DMS53 treated with DMSO at 0.1 percent for 48 hours (cell line): ENCODE results near the gene ABRACL.

Experiments
- DNase-seq: peaks from one replicate; lab custom pipeline; 2025; ENCODE audit not compliant: unreplicated experiment; lab: John Stamatoyannopoulos, UW

Gene ABRACL

DNA sequence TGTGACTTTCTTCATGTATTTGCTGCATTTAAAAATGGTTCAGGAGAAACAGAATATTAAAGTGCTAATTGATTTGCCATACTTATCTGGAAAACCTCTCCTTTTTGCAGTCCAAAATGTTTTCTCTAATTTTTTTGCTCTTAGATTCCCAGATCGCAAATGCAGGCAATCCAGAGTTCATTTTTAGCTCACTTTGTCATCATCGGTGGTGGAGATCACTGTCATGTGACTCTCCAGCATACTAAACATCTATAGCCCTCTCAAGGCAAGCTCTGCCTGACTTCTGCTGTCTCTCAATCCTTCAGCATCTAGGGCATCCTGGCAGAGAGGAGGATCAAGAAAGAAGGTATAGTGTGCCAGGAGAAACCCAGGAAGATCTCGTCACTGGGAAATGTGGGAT is 24.8 kb downstream of the ABRACL start:
- no peak for DNase-seq

GRCh38 chr6:139054001-139054400 is 25.5 kb downstream of the ABRACL start:
- no peak for DNase-seq

- DNase-seq: no peak
Measured at GRCh38 chr6:139055709-139056108, 27.2 kb downstream of the ABRACL start.

- no peak for DNase-seq
Measured at GRCh38 chr6:139058029-139058428, 29.5 kb downstream of the ABRACL start.

GRCh38 chr6:139060332-139060731 is 31.8 kb downstream of the ABRACL start:
- DNase-seq: no peak

DNA sequence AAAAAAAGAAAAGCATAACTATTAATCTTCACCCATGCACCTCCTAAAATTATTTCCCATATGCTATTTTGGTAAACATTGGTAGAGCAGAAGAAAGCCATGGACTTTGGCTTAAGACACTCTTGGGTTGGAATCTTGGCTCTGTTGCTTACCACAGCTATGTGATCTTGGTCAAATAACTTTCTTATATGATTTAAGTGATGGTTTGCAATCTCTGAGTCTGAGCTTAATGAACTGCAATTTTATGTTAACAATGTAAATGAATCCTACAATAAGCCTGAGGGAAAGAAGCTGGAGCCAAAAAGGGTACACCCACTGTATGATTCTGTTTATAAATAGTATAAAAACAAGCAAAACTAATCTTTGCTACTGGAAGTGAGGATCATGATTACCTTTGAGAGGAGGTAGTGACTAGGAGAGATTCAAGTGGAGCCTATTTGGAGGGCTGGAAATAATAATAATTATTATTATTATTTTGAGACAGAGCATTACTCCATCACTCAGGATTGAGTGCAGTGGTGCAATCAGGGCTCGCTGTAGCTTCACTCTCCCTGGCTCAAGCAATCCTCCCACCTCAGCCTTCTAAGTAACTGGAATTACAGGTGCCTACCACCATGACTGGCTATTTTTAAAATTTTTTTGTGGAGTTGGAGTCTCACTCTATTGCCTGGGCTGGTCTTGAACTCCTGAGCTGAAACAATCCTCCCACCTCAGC is 34.5 kb downstream of the ABRACL start:
- DNase-seq: no peak

GRCh38 chr6:139064981-139065665 is 36.6 kb downstream of the ABRACL start:
- no peak for DNase-seq

GRCh38 chr6:139066080-139066479 is 37.5 kb downstream of the ABRACL start:
- no peak for DNase-seq

GRCh38 chr6:139068846-139069245 is 40.3 kb downstream of the ABRACL start:
- DNase-seq: no peak

DNA sequence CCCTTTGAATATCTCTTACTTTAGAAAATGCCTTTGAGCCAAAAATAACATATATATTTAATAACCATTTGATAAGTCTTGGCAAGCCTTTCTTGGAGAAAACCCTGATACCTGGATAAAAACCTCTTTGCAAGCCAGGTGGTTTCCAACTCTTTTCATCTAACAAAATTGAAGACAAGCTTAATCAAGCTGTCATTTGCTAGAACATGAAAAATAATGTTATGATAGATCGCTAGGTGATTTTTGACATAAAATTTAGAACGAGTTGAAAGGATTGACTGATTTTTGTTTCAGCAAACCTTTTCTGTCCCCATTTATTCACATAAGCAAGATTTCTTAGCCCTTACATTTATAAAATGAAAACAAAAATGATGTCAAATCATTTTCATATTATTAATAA is 44.6 kb downstream of the ABRACL start:
- no peak for DNase-seq

- no peak for DNase-seq
Measured at GRCh38 chr6:139079018-139079417, 50.5 kb downstream of the ABRACL start.

GRCh38 chr6:139080255-139080920 is 51.8 kb downstream of the ABRACL start:
- no peak for DNase-seq

- DNase-seq: no peak
Measured at GRCh38 chr6:139081471-139081870, 52.9 kb downstream of the ABRACL start.

DNA sequence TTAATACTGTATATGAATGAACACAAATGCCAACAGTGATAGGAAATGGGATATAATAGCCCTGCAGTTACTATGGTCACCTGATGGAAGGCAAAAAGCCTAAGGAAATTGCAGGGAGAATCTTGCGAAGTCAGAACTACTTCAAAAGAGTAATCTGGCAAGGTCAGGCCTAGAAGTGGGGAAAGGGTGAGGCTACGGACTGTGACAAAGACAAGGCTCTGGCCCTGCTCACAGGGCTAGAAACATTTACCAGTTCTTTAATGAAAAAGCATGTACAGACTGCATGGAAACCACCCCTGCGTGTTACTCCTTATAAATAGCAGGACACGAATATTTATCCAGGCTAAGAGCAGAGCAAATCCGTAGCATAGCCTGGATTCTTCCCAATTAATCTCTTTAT is 53.8 kb downstream of the ABRACL start:
- no peak for DNase-seq

GRCh38 chr6:139091826-139092225 is 63.3 kb downstream of the ABRACL start:
- DNase-seq: no peak
